Measurements from ENCODE around the gene KASH5.

The KASH5 gene, protein sequence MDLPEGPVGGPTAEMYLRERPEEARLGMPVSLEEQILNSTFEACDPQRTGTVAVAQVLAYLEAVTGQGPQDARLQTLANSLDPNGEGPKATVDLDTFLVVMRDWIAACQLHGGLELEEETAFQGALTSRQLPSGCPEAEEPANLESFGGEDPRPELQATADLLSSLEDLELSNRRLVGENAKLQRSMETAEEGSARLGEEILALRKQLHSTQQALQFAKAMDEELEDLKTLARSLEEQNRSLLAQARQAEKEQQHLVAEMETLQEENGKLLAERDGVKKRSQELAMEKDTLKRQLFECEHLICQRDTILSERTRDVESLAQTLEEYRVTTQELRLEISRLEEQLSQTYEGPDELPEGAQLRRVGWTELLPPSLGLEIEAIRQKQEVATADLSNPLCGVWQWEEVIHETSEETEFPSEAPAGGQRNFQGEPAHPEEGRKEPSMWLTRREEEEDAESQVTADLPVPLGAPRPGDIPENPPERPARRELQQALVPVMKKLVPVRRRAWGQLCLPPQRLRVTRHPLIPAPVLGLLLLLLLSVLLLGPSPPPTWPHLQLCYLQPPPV

DNA sequence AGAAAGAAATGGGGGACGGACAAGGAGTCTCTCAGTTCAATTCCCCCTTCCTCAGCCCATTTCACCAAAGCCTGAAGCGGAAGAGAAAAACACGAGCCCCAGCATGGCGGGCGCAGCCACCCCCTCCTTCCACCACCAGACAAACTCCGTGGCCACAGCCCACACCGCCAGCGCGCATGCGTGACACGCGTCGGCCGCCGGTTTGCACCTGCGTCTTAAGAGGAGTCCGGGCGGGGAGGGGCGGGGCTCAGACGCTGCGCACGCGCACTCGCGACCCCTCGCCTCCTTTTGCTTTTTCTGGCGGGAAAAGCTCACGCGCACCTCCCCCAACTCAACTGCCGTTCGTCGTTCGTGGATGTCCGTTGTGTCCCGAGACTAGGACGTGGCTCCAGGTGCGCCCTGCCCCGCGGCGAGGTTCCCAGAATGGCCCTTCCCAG, at the start of gene KASH5:
Gene KASH5, plus strand, starts transcription at position 314 of the 437 bp plus-strand sequence. CDS start 2,635 bp downstream, outside the sequence.
- Histone ChIP-seq H3K27me3 (ENCODE audit: low read depth, low read length) (no peaks in the 10 kb centered on the region), H3K27ac (ENCODE audit: low read length) (no peak within 1 kb of the TSS), H3K4me3 (ENCODE audit: low read depth in 1 of 2, low read length in 2 of 2) (no peak within 1 kb of the TSS), H3K4me1 (ENCODE audit: control insufficient read depth in 1 of 2, insufficient read depth in 2 of 2, low read length in 2 of 2) (no peaks in the 10 kb centered on the region), H3K36me3 (ENCODE audit: control insufficient read depth in 1 of 2, insufficient read depth in 2 of 2, low read length in 2 of 2) (no peaks in the 10 kb centered on the region), H3K9me3 (ENCODE audit: control insufficient read depth in 1 of 2, low read length in 2 of 2) (peaks cover 0 to 2% of the 10 kb centered on the region in 2 donors)

GRCh38 chr19:49338691-49339300, 49.3 kb upstream of the KASH5 start:
- no peak overlapping the region for H3K27ac ChIP-seq (ENCODE audit: low read length)
- H3K9me3 ChIP-seq (ENCODE audit: control insufficient read depth in 1 of 2, low read length in 2 of 2) = no peaks in the 10 kb centered on the region
- peaks cover 0 to 20% of the 10 kb centered on the region in 2 donors for H3K4me1 ChIP-seq (ENCODE audit: control insufficient read depth in 1 of 2, insufficient read depth in 2 of 2, low read length in 2 of 2)
- H3K27me3 ChIP-seq (ENCODE audit: low read depth, low read length) = no peaks in the 10 kb centered on the region
- peaks cover 16 to 28% of the 10 kb centered on the region in 2 donors for H3K36me3 ChIP-seq (ENCODE audit: control insufficient read depth in 1 of 2, insufficient read depth in 2 of 2, low read length in 2 of 2)
- H3K4me3 ChIP-seq (ENCODE audit: low read depth in 1 of 2, low read length in 2 of 2) = peak overlapping the region; percentile 46 to 64

DNA sequence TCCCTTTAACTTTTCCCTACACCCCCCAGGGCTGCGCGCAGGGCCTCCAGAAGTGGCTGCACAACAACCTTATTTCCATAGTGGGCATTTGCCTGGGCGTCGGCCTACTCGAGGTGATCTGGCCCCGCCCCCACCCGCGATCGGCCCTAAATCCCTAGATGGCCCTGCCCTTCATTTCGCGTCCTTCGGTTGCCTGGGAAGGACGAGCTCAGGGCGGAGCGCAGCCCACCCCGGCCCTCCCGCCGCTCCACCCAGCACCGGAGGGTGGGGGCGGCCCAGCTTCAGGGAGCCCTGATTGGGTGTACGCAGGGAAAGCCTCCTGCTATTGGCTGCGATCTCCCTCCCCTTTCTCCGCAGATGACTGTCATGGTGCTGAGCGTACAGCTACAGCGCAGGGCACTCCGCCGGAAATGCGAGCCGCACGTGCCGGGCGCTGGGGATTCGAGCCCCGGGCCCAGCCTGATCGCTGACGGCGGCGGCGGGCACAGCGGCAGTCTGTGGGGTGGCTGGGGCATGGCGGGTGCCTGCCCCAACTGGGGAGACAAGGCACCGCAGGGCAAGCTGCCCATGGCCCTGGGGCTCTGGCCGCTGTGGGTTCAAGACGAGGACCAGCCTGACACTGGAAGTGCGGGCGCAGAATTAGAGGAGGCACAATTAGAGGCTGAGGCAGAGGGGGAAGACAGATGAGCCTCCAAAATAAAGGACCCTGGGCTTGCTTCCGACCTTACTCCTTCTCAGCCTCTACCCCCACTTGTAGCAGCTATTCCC, 48.6 kb upstream of the KASH5 start:
- Histone ChIP-seq H3K27ac (ENCODE audit: low read length) (no peak overlapping the region), H3K4me1 (ENCODE audit: control insufficient read depth in 1 of 2, insufficient read depth in 2 of 2, low read length in 2 of 2) (peaks cover 0 to 20% of the 10 kb centered on the region in 2 donors), H3K36me3 (ENCODE audit: control insufficient read depth in 1 of 2, insufficient read depth in 2 of 2, low read length in 2 of 2) (peaks cover 16 to 34% of the 10 kb centered on the region in 2 donors)

GRCh38 chr19:49340069-49340864, 47.8 kb upstream of the KASH5 start:
- Histone ChIP-seq H3K4me3 (ENCODE audit: low read depth in 1 of 2, low read length in 2 of 2) (peak overlapping the region; percentile 11 to 64), H3K36me3 (ENCODE audit: control insufficient read depth in 1 of 2, insufficient read depth in 2 of 2, low read length in 2 of 2) (peaks cover 16 to 42% of the 10 kb centered on the region in 2 donors), H3K4me1 (ENCODE audit: control insufficient read depth in 1 of 2, insufficient read depth in 2 of 2, low read length in 2 of 2) (peaks cover 0 to 20% of the 10 kb centered on the region in 2 donors)

More for the DNA sequence above, 48.6 kb upstream of the KASH5 start:
- Histone ChIP-seq H3K4me3 (ENCODE audit: low read depth in 1 of 2, low read length in 2 of 2) (peak overlapping the region; percentile 46 to 64), H3K27me3 (ENCODE audit: low read depth, low read length) (no peaks in the 10 kb centered on the region), H3K9me3 (ENCODE audit: control insufficient read depth in 1 of 2, low read length in 2 of 2) (no peaks in the 10 kb centered on the region)

GRCh38 chr19:49340865-49341718, 47.0 kb upstream of the KASH5 start:
- H3K27ac ChIP-seq (ENCODE audit: low read length) = peak overlapping the region; percentile 36
- no peaks in the 10 kb centered on the region for H3K9me3 ChIP-seq (ENCODE audit: control insufficient read depth in 1 of 2, low read length in 2 of 2)
- H3K27me3 ChIP-seq (ENCODE audit: low read depth, low read length) = no peaks in the 10 kb centered on the region
- no peak overlapping the region for H3K4me3 ChIP-seq (ENCODE audit: low read depth in 1 of 2, low read length in 2 of 2)
- peaks cover 16 to 43% of the 10 kb centered on the region in 2 donors for H3K36me3 ChIP-seq (ENCODE audit: control insufficient read depth in 1 of 2, insufficient read depth in 2 of 2, low read length in 2 of 2)
- peaks cover 0 to 20% of the 10 kb centered on the region in 2 donors for H3K4me1 ChIP-seq (ENCODE audit: control insufficient read depth in 1 of 2, insufficient read depth in 2 of 2, low read length in 2 of 2)

More at GRCh38 chr19:49340069-49340864, 47.8 kb upstream of the KASH5 start:
- Histone ChIP-seq H3K9me3 (ENCODE audit: control insufficient read depth in 1 of 2, low read length in 2 of 2) (no peaks in the 10 kb centered on the region), H3K27ac (ENCODE audit: low read length) (peak overlapping the region; percentile 36), H3K27me3 (ENCODE audit: low read depth, low read length) (no peaks in the 10 kb centered on the region)

GRCh38 chr19:49342291-49342721, 45.7 kb upstream of the KASH5 start:
- no peak overlapping the region for H3K4me3 ChIP-seq (ENCODE audit: low read depth in 1 of 2, low read length in 2 of 2)
- H3K27ac ChIP-seq (ENCODE audit: low read length) = no peak overlapping the region
- peaks cover 0 to 20% of the 10 kb centered on the region in 2 donors for H3K4me1 ChIP-seq (ENCODE audit: control insufficient read depth in 1 of 2, insufficient read depth in 2 of 2, low read length in 2 of 2)
- no peaks in the 10 kb centered on the region for H3K27me3 ChIP-seq (ENCODE audit: low read depth, low read length)
- no peaks in the 10 kb centered on the region for H3K9me3 ChIP-seq (ENCODE audit: control insufficient read depth in 1 of 2, low read length in 2 of 2)
- H3K36me3 ChIP-seq (ENCODE audit: control insufficient read depth in 1 of 2, insufficient read depth in 2 of 2, low read length in 2 of 2) = peaks cover 24 to 55% of the 10 kb centered on the region in 2 donors

DNA sequence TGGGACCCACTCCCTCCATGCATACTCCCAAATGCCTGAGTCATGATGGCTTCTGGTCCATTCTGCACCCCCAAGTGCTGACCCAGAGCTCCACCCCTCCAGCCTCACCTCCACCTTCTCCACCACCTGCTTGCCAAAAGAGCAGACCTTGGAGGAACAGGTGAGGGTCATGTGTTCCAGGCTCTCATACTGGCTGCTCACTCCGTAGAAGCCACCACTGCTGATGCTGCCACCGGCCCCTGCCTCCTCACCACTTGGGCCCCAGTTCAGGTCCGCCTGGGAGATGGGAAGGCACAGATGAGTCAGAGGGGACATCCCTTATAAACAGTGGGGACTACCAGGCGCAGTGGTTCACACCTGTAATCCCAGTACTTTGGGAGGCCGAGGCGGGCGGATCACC, 44.9 kb upstream of the KASH5 start:
- Histone ChIP-seq H3K36me3 (ENCODE audit: control insufficient read depth in 1 of 2, insufficient read depth in 2 of 2, low read length in 2 of 2) (peaks cover 32 to 63% of the 10 kb centered on the region in 2 donors), H3K4me1 (ENCODE audit: control insufficient read depth in 1 of 2, insufficient read depth in 2 of 2, low read length in 2 of 2) (peaks cover 0 to 20% of the 10 kb centered on the region in 2 donors), H3K9me3 (ENCODE audit: control insufficient read depth in 1 of 2, low read length in 2 of 2) (no peaks in the 10 kb centered on the region), H3K27me3 (ENCODE audit: low read depth, low read length) (no peaks in the 10 kb centered on the region), H3K4me3 (ENCODE audit: low read depth in 1 of 2, low read length in 2 of 2) (no peak overlapping the region), H3K27ac (ENCODE audit: low read length) (no peak overlapping the region)

GRCh38 chr19:49344505-49345423, 43.3 kb upstream of the KASH5 start:
- peaks cover 35 to 75% of the 10 kb centered on the region in 2 donors for H3K36me3 ChIP-seq (ENCODE audit: control insufficient read depth in 1 of 2, insufficient read depth in 2 of 2, low read length in 2 of 2)
- H3K27me3 ChIP-seq (ENCODE audit: low read depth, low read length) = no peaks in the 10 kb centered on the region
- H3K9me3 ChIP-seq (ENCODE audit: control insufficient read depth in 1 of 2, low read length in 2 of 2) = no peaks in the 10 kb centered on the region
- no peak overlapping the region for H3K4me3 ChIP-seq (ENCODE audit: low read depth in 1 of 2, low read length in 2 of 2)
- H3K27ac ChIP-seq (ENCODE audit: low read length) = no peak overlapping the region
- H3K4me1 ChIP-seq (ENCODE audit: control insufficient read depth in 1 of 2, insufficient read depth in 2 of 2, low read length in 2 of 2) = peaks cover 0 to 6% of the 10 kb centered on the region in 2 donors

DNA sequence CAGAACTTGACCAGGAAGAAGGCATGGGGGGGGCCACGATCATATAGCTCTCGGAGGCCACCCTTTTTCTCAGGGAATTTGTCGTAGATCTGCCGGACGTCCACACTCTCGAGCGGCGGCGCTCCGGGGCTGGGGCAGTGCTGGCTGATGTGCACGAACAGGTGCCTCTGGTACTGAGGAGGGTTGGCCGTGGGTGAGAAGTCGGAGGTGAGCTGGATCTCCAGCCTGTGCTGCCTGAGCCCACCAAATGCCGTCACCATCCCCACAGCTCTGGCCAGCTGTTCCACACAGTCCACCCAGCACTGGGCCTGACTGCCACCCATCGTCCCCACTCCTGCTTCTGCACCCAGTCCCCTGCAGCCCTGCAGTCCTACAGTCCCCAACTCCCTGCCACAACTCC, 40.9 kb upstream of the KASH5 start:
- Histone ChIP-seq H3K27ac (ENCODE audit: low read length) (no peak overlapping the region), H3K4me1 (ENCODE audit: control insufficient read depth in 1 of 2, insufficient read depth in 2 of 2, low read length in 2 of 2) (no peaks in the 10 kb centered on the region), H3K9me3 (ENCODE audit: control insufficient read depth in 1 of 2, low read length in 2 of 2) (no peaks in the 10 kb centered on the region), H3K27me3 (ENCODE audit: low read depth, low read length) (no peaks in the 10 kb centered on the region), H3K36me3 (ENCODE audit: control insufficient read depth in 1 of 2, insufficient read depth in 2 of 2, low read length in 2 of 2) (peaks cover 33 to 72% of the 10 kb centered on the region in 2 donors), H3K4me3 (ENCODE audit: low read depth in 1 of 2, low read length in 2 of 2) (no peak overlapping the region)

Measured in muscle layer of duodenum (tissue), 2 donors.